HG03060 (cell line): ENCODE data around the gene SEC22C.

Experiments used
- ATAC-seq: cut with Tn5 transposase; IDR thresholded peaks from one replicate; pipeline ENCODE4 v1.9.1; 2021; ENCODE audit warnings: low read depth, moderate number of reproducible peaks; ENCODE audit not compliant: unreplicated experiment

Gene SEC22C

GRCh38 chr3:42539871-42540714 lies 41.7 kb downstream of the SEC22C start:
- no peak for ATAC-seq

DNA sequence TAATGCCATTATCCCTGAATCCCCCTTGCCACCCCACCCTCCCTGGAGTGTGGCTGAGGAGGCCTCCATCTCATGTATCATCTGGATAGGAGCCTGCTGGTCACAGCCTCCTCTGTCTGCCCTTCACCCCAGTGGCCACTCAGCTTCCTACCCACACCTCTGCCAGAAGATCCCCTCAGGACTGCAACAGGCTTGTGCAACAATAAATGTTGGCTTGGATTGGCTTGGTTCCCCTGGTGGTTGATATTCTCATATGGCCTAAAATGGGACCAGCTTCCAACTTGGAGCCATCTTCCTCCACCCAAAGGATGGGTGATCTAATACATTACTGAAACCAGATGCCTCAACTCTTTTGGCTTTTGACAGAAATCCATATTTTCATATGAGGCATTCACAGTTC lies 44.4 kb downstream of the SEC22C start:
- ATAC-seq: no peak

DNA sequence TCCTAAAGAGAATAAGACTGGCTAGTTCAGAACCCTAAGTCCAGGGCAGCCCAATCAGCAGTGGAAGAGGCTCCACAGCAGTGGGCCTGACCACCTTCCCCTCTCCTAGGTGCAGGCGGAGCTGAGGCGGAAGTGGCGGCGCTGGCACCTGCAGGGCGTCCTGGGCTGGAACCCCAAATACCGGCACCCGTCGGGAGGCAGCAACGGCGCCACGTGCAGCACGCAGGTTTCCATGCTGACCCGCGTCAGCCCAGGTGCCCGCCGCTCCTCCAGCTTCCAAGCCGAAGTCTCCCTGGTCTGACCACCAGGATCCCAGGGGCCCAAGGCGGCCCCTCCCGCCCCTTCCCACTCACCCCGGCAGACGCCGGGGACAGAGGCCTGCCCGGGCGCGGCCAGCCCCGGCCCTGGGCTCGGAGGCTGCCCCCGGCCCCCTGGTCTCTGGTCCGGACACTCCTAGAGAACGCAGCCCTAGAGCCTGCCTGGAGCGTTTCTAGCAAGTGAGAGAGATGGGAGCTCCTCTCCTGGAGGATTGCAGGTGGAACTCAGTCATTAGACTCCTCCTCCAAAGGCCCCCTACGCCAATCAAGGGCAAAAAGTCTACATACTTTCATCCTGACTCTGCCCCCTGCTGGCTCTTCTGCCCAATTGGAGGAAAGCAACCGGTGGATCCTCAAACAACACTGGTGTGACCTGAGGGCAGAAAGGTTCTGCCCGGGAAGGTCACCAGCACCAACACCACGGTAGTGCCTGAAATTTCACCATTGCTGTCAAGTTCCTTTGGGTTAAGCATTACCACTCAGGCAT lies 45.6 kb downstream of the SEC22C start:
- no peak for ATAC-seq

- no peak for ATAC-seq
Observed at GRCh38 chr3:42533161-42533897, 48.4 kb downstream of the SEC22C start.

DNA sequence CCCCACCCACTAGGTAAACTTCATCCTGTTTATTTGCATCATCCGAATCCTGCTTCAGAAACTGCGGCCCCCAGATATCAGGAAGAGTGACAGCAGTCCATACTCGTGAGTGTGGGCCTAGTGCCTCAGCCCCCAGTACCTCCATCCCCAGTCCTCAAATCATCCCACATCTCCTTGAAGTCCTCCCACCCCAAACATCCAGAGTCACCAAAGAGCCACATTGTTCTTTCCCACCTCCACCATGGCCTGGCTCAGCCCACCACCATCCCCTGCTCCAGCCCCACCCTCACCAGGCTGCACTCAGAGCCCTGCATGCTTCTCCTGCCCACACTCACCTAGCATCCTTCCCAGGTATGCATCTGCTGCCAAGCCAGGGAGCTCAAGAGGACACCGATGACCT lies 49.5 kb downstream of the SEC22C start:
- no peak for ATAC-seq

GRCh38 chr3:42531470-42531869 lies 50.3 kb downstream of the SEC22C start:
- no peak for ATAC-seq

- ATAC-seq: no peak
Observed at GRCh38 chr3:42530073-42530472, 51.7 kb downstream of the SEC22C start.

- no peak for ATAC-seq
Observed at GRCh38 chr3:42529468-42529867, 52.3 kb downstream of the SEC22C start.

DNA sequence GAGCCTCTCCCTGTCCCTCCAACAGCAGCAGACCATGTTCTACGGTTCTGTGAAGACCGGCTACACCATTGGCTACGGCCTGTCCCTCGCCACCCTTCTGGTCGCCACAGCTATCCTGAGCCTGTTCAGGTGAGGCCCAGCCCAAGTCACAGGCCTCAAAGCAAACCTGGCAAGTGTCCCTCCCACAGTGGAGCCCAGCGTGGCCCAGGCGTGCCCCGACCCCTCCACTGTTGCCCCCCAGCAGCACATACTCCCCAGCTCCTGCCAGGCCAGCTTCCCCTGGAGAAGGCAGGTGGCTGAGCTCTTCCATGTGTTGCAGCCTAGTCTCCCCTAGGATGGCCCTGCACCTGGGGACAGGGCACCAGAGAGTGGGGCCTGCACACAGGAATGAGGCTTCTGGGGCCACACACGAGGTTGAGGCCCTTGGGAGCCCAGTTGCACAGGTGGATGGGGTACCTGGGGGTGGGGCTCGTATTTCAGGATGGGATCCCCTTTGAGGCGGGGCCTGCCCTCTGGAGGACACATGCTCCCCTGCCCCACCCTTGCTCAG lies 54.3 kb downstream of the SEC22C start:
- no peak for ATAC-seq

DNA sequence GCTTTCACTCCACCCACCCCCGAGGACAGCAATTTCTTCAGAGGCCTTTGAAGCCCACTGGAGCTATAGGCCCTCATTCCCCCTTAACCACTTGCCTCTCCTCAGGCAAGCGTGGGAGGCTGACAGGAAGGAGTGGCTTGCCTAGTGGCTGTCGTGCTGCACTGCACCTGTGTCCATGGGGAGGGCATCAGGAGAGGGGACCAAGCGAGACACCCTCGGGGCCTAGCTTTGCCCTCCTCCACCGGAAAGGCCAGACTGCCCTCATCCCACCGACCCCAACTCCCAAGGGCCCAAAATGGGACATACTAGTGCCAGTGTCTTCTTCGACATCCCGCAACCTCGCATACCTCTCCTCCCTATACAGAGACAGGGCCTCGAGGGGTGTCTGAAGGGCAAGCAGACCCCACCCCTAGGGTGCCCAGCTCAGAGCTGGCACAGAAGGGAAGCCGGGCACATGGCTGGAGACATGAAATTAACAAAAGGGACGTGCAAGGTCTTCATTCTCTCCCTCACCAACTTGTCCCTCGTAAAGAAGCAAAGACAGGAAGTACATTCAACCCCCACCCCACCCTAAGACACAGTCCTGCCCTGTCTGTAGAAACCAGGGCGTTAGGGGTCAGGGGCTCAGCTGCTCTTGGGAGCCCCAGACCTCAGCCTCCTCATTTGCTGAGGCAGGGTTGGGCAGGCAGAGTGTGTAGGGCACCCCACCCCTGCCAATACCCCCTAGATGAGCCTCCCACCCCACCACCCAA lies 55.0 kb downstream of the SEC22C start:
- no peak for ATAC-seq

GRCh38 chr3:42525736-42526345 lies 55.9 kb downstream of the SEC22C start:
- no peak for ATAC-seq

DNA sequence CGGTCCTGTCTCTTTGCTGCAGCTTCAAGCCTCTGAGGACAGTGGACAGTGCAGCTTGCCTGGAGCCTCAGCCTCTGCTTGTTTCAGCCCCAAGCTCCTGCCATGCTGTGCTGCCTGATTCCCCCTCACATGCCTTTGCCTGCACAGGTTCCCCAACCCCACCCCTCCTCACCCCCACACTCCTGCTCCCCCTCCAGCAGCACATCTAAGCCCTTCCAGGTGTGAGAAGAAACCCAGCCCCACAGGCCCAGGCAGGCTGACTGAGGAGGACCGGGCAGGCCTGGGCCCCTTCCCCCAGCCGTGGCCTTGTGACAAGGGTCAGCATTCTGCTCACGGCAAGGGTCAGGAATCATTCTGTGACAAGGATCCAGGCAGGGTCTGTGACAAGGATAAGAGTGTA lies 56.6 kb downstream of the SEC22C start:
- ATAC-seq: no peak

GRCh38 chr3:42524751-42525150 lies 57.0 kb downstream of the SEC22C start:
- no peak for ATAC-seq

GRCh38 chr3:42520906-42521305 lies 60.9 kb downstream of the SEC22C start:
- no peak for ATAC-seq

DNA sequence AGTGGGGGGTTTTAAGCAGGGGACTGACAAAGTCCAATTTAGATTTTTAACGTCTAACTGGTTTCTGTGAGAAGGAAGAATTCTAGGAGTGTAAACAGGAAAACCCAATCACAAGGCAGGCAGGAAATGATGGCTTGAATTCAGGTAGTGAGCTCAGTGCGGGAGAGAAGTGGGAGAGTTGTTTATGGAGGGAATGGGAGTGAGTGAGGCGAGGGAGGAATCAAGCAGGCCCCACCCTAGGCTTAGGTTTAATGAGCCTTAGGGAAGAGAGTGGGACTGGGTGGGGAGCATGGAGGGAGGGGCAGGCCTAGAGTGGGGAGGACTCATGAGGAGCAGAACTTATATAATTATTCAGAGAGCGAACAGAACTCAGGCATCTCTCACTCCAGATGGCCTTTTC lies 61.4 kb downstream of the SEC22C start:
- no peak for ATAC-seq

DNA sequence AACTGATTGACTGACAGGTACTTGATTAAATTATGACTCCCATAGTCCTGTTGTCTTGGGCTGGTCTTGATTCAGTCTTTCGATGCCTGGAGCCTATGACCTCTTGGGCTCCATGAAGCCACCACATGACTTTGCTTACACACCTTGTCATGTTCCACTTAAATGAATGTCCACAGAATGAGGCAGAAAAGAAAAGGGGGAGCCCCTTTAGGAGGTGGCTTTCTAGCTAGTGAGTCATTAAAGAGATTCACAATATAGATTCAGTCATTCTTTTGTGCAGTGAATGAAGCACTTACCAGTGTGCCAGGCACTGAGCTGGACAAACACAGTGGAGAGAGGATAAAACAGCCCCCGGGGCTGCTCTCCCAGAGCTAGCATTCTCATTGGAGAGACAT lies 62.2 kb downstream of the SEC22C start:
- no peak for ATAC-seq

DNA sequence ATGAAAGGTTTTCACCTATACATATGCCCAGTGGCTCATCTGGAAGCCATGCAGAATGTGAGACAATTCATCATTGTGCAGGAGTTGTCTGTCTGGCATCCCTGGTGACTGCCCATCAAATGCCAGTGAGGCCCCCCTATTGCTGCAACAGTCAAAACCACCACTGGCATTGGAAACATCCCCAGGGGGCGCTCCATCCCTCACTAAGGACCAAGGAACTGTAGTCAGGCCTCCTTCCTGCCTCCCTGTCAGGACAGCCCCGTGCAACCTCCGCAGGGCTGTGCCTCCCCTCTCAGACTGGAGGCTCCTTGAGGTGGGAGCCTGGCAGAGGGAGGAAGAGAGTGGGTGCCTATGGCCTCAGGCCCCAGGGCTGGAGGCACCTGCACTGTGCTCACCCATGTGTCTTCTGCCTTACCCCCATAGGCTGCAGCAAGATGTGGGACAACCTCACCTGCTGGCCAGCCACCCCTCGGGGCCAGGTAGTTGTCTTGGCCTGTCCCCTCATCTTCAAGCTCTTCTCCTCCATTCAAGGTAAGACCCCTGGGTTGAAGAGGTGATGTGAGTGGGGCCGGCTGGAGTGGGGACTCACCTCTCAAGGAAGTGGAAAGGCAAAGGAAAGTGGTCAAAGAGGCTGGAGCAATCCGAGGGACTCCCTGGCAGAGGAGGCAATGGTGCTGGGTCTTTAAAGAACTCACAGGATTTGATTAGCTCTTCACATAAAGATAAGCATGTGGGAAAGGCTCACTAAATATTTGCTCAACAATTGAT lies 62.8 kb downstream of the SEC22C start:
- ATAC-seq: no peak

- ATAC-seq: no peak
Observed at GRCh38 chr3:42517117-42517516, 64.7 kb downstream of the SEC22C start.

DNA sequence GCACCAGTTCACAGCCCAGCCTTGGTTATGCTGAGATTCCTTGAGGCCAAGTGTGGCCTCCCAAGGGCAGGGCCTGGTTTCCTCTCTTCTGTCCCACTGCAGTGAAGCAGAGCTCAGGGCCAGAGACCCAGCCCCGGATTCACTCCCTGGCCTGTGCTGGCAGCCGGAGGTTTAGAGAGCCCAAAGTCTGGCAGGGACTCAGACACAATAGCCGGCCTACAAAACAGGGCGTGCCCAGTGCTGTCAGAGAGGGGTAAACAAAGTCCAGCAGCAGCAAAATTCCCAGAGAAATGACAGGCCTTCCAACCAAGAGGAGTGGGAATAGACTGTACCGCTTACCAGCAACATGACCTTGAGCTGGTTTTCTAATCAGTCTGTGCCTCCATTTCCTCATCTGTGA lies 65.3 kb downstream of the SEC22C start:
- no peak for ATAC-seq
